Karpas-422 (cell line): ENCODE measurements around the gene LGI1. TPM values are rescaled to one million over a fixed set of nuclear protein-coding genes. Genes with fewer than 3 reads are reported as not detected.
"Not testable (repeated sequence)": the region's sequence is repeated elsewhere in the genome, so short reads cannot be mapped to it uniquely, and the experiment has no call there.

ENCODE experiments used
- DNase-seq: peaks from one replicate; pipeline ENCODE4 v3.0.0-alpha.2; 2015
- H2AFZ ChIP-seq: fragments of 200-600 bp; sonication (generic); 2 replicates; pipeline ENCODE4 v1.6.1; 2014; ENCODE audit warnings: antibody characterized with exemption, low read length, mixed read lengths
- H3K27ac ChIP-seq: fragments of 200-600 bp; sonication (generic); 2 replicates; pipeline ENCODE4 v1.5.1; 2014; ENCODE audit warnings: mild to moderate bottlenecking, low read length, moderate library complexity
- H3K27me3 ChIP-seq: fragments of 200-600 bp; sonication (generic); 2 replicates; pipeline ENCODE4 v1.6.1; 2014; ENCODE audit warnings: low read length, mixed read lengths
- H3K36me3 ChIP-seq: fragments of 200-600 bp; sonication (generic); 2 replicates; pipeline ENCODE4 v1.6.1; 2014; ENCODE audit warnings: low read length, mixed read lengths; ENCODE audit not compliant: insufficient read depth
- H3K4me1 ChIP-seq: fragments of 200-600 bp; sonication (generic); 2 replicates; pipeline ENCODE4 v1.6.1; 2014; ENCODE audit warnings: mild to moderate bottlenecking, low read length, mixed read lengths
- H3K4me2 ChIP-seq: fragments of 200-600 bp; sonication (generic); 2 replicates; pipeline ENCODE4 v1.6.1; 2014; ENCODE audit warnings: low read length, low read depth, mild to moderate bottlenecking; ENCODE audit not compliant: poor library complexity, severe bottlenecking
- H3K4me3 ChIP-seq: fragments of 200-600 bp; sonication (generic); 2 replicates; pipeline ENCODE4 v1.5.1; 2014; ENCODE audit warnings: mild to moderate bottlenecking, antibody characterized with exemption, low read length, mixed read lengths
- H3K79me2 ChIP-seq: fragments of 200-600 bp; sonication (generic); 2 replicates; pipeline ENCODE4 v1.6.1; 2014; ENCODE audit warnings: mild to moderate bottlenecking, low read length, mixed read lengths
- H3K9ac ChIP-seq: fragments of 200-600 bp; sonication (generic); 2 replicates; pipeline ENCODE4 v1.6.0; 2014; ENCODE audit warnings: low read length
- H3K9me2 ChIP-seq: fragments of 200-600 bp; sonication (generic), shearing (Covaris generic); replicated peaks from 2 replicates; pipeline ENCODE4 v1.6.0; 2014; ENCODE audit warnings: mild to moderate bottlenecking, low read length, moderate library complexity; ENCODE audit not compliant: insufficient read depth
- H3K9me3 ChIP-seq: fragments of 300-700, 200-600 bp; sonication (generic); 2 replicates; pipeline ENCODE4 v1.6.1; 2014; ENCODE audit warnings: low read length, mixed read lengths
- H4K20me1 ChIP-seq: fragments of 200-600 bp; sonication (generic); 2 replicates; pipeline ENCODE4 v1.6.1; 2014; ENCODE audit warnings: mild to moderate bottlenecking, antibody characterized with exemption, low read length, low read depth; ENCODE audit not compliant: insufficient read depth
- total RNA-seq: library from RNA; depleted of rRNA; stranded (reverse); fragments of >200 nt; shearing (Covaris generic); gene quantifications from 2 replicates; pipeline ENCODE4 v1.2.3, GENCODE V29; 2014; ENCODE audit warnings: low replicate concordance; rRNA removed

Gene LGI1
- total RNA-seq, 1 experiment from 2014 or later = not detected

DNA sequence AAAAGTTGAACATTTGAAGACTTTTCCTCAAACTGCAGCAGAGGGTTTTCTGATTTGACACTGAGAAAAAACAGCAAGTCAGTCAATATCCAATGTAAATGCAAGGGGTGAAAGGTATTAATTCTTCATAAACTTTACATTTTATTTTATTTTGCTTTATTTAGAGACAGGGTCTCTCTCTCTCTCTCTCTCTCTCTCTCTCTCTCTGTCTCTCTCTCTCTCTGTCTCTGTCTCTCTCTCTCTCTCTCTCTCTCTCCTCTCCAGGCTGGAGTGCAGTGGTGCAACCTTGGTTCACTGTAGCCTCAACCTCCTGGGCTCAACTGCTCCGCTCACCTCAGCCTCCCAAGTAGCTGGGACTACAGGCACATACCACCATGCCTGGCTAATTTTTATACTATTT, 73.3 kb downstream of the LGI1 start:
- not testable (repeated sequence) for H3K4me3 ChIP-seq, H2AFZ ChIP-seq, H3K9me3 ChIP-seq, DNase-seq, H3K79me2 ChIP-seq, H3K36me3 ChIP-seq, H4K20me1 ChIP-seq, H3K9ac ChIP-seq, H3K27me3 ChIP-seq, H3K27ac ChIP-seq, H3K4me1 ChIP-seq, H3K4me2 ChIP-seq, H3K9me2 ChIP-seq

DNA sequence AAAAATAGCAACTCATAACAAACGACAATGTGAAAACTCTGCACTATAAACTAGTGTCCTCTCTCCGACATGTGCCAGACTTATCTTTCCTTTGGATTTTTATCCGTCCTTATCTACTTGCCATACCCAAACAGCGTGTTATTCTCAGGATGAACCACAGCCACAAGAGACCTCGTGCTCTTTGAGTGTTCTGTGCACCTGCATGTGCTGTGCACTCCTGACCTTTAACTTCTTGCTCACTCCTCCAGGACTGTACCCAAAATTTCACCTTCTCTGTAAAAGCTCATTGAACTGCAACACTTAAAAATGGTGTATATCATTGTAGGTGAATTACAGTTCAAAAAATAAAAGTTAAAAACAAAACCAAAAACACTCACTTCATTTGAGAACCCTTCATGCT, 78.0 kb downstream of the LGI1 start:
- H3K4me3 ChIP-seq = no peak overlapping the region
- no peaks in the 10 kb centered on the region for H3K27me3 ChIP-seq
- H2AFZ ChIP-seq = no peak overlapping the region
- no peaks in the 10 kb centered on the region for H3K36me3 ChIP-seq
- H3K9me3 ChIP-seq = no peaks in the 10 kb centered on the region
- no peak for DNase-seq
- H3K9ac ChIP-seq = no peak overlapping the region
- H3K4me2 ChIP-seq = no peak overlapping the region
- no peaks in the 10 kb centered on the region for H3K9me2 ChIP-seq
- H3K79me2 ChIP-seq = no peaks in the 10 kb centered on the region
- no peaks in the 10 kb centered on the region for H3K4me1 ChIP-seq
- H4K20me1 ChIP-seq = no peaks in the 10 kb centered on the region
- no peak overlapping the region for H3K27ac ChIP-seq

DNA sequence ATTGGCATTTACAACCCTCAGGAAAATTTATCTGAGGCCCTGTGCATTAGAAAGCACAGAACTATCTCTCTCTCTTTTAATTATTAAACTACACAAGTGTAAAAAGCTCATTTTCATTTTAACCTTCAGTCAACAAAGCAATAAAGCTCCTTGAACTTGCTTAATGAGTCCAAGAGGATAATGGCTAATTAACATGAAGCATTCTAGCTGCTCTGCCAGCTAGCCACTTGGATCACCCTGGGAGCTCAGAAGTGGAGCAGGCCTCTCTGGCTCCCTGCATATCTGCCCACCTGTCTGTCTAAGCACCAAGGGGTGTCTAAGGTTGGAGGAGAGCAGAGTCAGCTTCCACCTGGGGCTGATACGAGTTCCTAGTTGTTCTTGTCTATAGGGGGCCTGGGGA, 80.1 kb downstream of the LGI1 start:
- no peak overlapping the region for H3K9ac ChIP-seq
- DNase-seq = no peak

DNA sequence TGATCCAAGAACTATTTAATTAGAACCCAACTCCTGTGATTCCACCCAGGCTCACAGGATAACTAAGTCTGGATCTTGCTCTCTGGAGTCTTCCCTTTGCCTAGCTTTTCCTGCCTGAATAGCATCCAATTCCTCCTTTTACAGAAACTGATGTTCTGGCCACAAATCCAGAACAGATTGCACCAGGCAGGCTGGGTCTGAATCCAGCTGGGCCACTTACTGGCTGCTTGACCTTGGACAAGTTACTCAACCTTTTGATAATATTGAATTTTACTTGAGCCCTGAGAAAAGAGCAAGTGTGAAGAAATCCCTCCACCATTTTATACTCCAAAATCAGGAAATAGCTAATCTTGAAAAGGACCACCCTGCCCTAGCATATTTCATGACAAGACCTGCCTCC, 80.5 kb downstream of the LGI1 start:
- no peak overlapping the region for H3K27ac ChIP-seq
- H3K9ac ChIP-seq = no peak overlapping the region
- no peak for DNase-seq
- no peak overlapping the region for H3K4me3 ChIP-seq
- no peak overlapping the region for H2AFZ ChIP-seq
- no peaks in the 10 kb centered on the region for H3K27me3 ChIP-seq
- no peaks in the 10 kb centered on the region for H3K9me2 ChIP-seq
- H3K4me2 ChIP-seq = no peak overlapping the region
- no peaks in the 10 kb centered on the region for H4K20me1 ChIP-seq
- H3K9me3 ChIP-seq = no peaks in the 10 kb centered on the region
- no peaks in the 10 kb centered on the region for H3K36me3 ChIP-seq
- no peaks in the 10 kb centered on the region for H3K4me1 ChIP-seq
- H3K79me2 ChIP-seq = no peaks in the 10 kb centered on the region

More for the DNA sequence above, 80.1 kb downstream of the LGI1 start:
- no peaks in the 10 kb centered on the region for H3K9me3 ChIP-seq
- H3K27me3 ChIP-seq = no peaks in the 10 kb centered on the region
- H3K4me3 ChIP-seq = no peak overlapping the region
- no peaks in the 10 kb centered on the region for H3K36me3 ChIP-seq
- no peak overlapping the region for H3K27ac ChIP-seq
- no peak overlapping the region for H2AFZ ChIP-seq
- H3K4me2 ChIP-seq = no peak overlapping the region
- no peaks in the 10 kb centered on the region for H3K9me2 ChIP-seq
- H4K20me1 ChIP-seq = no peaks in the 10 kb centered on the region
- no peaks in the 10 kb centered on the region for H3K79me2 ChIP-seq
- no peaks in the 10 kb centered on the region for H3K4me1 ChIP-seq

DNA sequence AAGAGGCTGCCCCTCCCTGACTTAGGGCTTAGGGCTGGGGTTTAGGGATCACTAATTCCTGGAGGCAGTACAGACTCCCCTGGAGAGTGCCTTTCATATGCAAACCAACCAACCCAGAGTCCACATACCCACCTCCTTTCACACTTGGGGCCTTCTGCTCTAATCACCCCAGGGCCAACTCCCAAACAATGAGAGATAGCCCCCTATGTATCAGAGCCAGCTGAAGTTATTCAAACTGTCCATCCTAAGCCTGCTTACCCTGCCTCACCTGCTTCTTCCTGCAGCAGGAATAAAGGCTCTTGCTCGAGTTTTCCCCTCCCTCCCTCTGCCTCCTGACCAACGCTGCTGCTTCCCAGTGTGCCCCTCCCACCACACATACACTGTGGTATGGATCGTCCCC, 84.2 kb downstream of the LGI1 start:
- Histone ChIP-seq H3K9me2 (no peaks in the 10 kb centered on the region), H3K9me3 (no peaks in the 10 kb centered on the region), H2AFZ (no peak overlapping the region), H3K27ac (no peak overlapping the region), H3K9ac (no peak overlapping the region), H3K79me2 (no peaks in the 10 kb centered on the region), H3K4me3 (no peak overlapping the region), H3K4me2 (no peak overlapping the region), H3K4me1 (no peaks in the 10 kb centered on the region), H3K27me3 (no peaks in the 10 kb centered on the region), H3K36me3 (no peaks in the 10 kb centered on the region), H4K20me1 (no peaks in the 10 kb centered on the region)
- DNase-seq = no peak

DNA sequence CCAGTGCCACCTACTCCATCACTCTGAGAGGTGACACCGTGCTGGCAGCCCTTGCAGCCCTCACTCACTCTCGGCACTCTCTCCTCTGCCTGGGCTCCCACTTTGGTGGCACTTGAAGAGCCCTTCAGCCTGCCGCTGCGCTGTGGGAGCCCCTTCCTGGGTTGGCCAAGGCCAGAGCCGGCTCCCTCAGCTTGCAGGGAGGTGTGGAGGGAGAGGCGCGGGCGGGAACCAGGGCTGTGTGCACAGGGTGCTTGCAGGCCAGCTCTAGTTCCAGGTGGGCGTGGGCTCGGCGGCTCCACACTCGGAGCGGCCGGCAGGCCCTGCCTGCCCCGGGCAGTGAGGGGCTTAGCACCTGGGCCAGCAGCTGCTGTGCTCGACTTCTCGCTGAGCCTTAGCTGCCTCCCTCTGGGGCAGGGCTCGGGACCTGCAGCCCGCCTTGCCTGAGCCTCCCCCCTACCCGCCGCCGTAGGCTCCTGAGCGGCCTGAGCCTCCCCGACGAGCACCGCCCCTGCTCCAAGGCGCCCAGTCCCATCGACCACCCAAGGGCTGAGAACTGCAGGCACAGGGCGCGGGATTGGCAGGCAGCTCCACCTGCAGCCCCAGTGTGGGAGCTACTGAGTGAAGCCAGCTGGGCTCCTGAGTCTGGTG, 87.4 kb downstream of the LGI1 start:
- H3K4me3 ChIP-seq = no peak overlapping the region
- H3K27me3 ChIP-seq = no peaks in the 10 kb centered on the region
- H3K9ac ChIP-seq = no peak overlapping the region
- no peaks in the 10 kb centered on the region for H3K9me2 ChIP-seq
- H4K20me1 ChIP-seq = no peaks in the 10 kb centered on the region
- no peaks in the 10 kb centered on the region for H3K9me3 ChIP-seq
- DNase-seq = no peak
- no peak overlapping the region for H3K27ac ChIP-seq
- H3K79me2 ChIP-seq = no peaks in the 10 kb centered on the region
- no peak overlapping the region for H3K4me2 ChIP-seq
- no peak overlapping the region for H2AFZ ChIP-seq
- no peaks in the 10 kb centered on the region for H3K4me1 ChIP-seq
- H3K36me3 ChIP-seq = no peaks in the 10 kb centered on the region

Other genes with a start within 250 kb of the LGI1 start
- gene FFAR4, start 191.3 kb upstream of the LGI1 start, total RNA-seq = not detected in 2 replicates
- gene RBP4, start 156.7 kb upstream of the LGI1 start, total RNA-seq = not detected in 2 replicates
- not detected in 2 replicates for gene PDE6C, start 145.4 kb upstream of the LGI1 start, total RNA-seq
- 11.6 and 27.6 TPM in 2 replicates for gene FRA10AC1, start 55.3 kb upstream of the LGI1 start, total RNA-seq
- 1.5 and 2.1 TPM in 2 replicates for gene SLC35G1, start 136.0 kb downstream of the LGI1 start, total RNA-seq
- gene PLCE1, start 236.0 kb downstream of the LGI1 start, total RNA-seq = not detected in 2 replicates